ENCODE data around the gene NBDY. TPM values are rescaled to one million over a fixed set of nuclear protein-coding genes. Genes with fewer than 3 reads are reported as not detected.
A peak's percentile ranks its signal among the peaks of the same experiment; 100 is the strongest.
"Not testable (repeated sequence)": the region's sequence is repeated elsewhere in the genome, so short reads cannot be mapped to it uniquely, and the experiment has no call there.

NBDY gene, protein sequence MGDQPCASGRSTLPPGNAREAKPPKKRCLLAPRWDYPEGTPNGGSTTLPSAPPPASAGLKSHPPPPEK
- total RNA-seq: 61.4 TPM

- DNase-seq (ENCODE audit: low spot score): peak; percentile 31
These were observed at the start of gene NBDY for GRCh38 chrX:56729152-56729850. NBDY (plus strand) TSS chrX:56729243; CDS start chrX:56729354, 111 bp downstream.

- not testable (repeated sequence) for DNase-seq (ENCODE audit: low spot score)
These were observed 24.5 kb upstream of the NBDY start for GRCh38 chrX:56704530-56704929.

GRCh38 chrX:56726605-56727004, 2.4 kb upstream of the NBDY start:
- DNase-seq (ENCODE audit: low spot score): peak; percentile 20

DNA sequence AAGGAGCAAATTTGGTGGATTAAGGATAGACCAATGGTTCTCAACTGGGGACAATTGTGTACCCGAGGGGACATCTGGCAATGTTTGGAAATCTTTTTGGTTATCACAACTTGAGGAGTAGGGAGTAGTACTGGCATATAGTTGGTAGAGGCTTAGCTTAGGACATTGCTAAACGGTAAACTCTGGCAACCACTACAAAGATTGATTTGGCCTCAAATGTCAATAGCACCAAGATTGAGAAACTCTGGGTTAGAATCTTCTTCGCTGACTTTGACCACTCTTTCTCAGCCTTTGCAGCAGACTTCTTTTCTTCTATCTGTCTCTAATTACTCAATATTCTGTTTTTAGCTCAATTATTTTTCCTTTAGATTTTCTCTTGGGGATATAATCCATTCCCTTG, 1.5 kb upstream of the NBDY start:
- no peak for DNase-seq (ENCODE audit: low spot score)

- DNase-seq (ENCODE audit: low spot score): no peak
These were observed 722 bp upstream of the NBDY start for GRCh38 chrX:56728321-56728720.

DNA sequence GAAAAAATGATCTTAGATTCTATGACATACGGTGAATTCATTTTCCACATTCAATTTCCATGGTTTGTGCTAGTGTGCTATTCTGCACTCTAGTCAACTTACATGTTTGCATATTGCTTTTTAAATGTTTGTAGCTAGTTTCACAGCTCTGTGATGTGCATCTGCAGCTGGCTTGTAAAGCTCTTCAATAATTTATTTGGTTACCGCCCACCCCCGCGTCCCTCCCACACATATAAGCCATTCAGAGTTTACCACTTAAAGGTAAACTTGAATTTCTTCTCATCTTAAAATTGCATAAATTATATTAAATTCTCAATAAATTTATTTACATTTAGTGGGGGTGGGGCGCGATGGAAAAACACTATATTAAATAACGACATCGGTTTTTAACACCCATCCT, 291 bp upstream of the NBDY start:
- DNase-seq (ENCODE audit: low spot score): no peak

DNA sequence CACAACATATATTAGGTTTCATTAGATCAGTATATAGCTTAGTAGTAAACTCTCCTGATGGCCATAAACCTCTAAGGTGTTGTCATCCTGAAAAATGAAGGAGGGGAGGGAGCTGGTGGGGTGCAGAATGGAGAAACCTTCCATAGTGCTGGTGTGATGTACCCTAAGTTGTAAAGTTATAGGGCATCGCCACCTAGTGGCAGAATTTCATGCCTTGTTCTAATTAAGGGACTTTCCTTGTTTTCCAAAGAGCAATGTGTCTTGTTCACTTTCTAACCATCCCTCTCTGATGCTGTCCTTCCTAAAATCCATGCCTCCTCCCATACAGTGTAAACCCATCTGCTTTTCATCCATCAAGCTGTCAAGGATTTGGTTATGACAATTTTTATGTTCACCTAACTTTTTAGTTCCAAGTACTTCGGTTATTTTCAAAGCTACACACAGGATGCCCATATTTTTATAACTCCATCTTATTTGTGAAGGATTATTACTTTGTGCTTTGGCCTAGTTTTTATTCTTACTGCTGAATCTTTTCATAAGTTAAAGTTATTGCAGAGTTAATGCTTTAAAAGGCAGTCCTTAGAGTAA, 4.5 kb downstream of the NBDY start:
- DNase-seq (ENCODE audit: low spot score): peak; percentile 68

- DNase-seq (ENCODE audit: low spot score): no peak
These were observed 7.2 kb downstream of the NBDY start for GRCh38 chrX:56736219-56736618.

DNA sequence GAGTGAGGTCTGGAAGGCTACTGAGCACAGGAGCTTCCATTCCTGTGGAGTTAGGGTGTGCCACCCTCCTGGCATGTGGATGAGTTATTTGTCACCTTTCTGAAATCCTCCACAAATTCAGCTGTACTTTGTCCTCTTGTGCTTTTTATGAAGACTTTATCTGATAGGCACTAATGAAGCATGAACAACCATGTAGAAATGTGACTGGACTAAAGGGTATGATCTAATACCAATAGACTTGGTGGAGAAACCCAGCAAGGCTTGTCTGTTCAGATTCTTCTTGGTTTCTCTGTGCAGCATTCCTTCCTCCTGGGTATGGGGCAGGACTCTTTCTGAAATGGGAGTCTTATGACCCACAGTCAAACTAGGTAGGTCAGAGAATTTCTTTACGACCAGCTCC, 9.6 kb downstream of the NBDY start:
- no peak for DNase-seq (ENCODE audit: low spot score)

DNA sequence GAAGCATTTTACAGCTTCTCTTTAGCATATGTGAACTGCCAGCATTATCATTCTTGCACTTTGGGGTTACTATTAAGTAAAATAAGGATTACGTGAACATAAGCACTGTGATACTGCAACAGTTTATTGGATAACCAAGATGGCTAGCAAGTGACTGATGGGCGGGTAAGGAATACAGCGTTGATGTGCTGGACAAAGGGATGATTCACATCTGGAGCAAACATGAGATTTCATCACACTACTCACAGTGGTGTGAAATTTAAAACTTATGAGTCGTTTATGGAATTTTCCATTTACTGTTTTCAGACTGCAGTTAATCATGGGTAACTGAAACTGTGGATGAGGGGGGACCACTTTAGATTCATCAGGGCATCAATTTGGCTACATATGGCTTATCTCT, 16.0 kb downstream of the NBDY start:
- DNase-seq (ENCODE audit: low spot score): no peak

DNA sequence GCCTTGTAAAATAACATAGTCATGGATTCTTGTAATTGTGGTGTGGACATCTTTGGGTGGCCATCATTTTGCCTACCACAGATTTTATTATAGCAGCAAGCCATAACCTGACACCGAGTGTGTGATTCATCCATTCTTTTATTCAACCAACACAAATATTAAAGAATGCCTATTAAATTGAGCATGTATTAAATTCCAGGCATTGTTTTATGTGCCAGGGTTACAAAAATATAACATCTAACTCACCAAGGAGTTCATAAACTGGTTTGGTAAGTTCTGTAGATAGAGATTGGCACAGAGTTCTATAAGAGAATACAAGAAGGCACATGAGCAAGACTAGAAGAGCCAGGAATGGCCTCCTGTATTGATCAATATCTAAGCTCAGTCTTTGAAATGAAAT, 18.0 kb downstream of the NBDY start:
- DNase-seq (ENCODE audit: low spot score): no peak

DNA sequence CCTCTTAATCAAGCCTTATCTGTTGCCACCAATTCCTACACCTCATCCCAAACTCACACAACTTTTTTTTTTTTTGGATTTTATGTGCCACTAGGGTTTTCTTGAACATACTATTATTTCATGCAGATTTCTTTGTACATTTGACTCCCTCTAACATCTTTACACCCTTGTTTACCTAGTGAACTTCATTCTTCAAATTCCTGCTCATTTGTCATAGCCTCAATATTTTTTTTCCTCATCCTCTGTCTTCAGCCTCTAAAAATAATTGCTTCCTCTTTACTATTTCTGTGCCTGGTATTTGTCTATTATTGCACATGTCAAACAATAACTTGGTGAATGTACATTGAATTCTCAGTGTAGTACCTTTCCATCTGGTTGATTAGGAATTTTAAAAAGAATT, 22.0 kb downstream of the NBDY start:
- no peak for DNase-seq (ENCODE audit: low spot score)

- DNase-seq (ENCODE audit: low spot score): no peak
These were observed 28.3 kb downstream of the NBDY start for GRCh38 chrX:56757327-56757726.

- DNase-seq (ENCODE audit: low spot score): no peak
These were observed 29.4 kb downstream of the NBDY start for GRCh38 chrX:56758456-56758855.

DNA sequence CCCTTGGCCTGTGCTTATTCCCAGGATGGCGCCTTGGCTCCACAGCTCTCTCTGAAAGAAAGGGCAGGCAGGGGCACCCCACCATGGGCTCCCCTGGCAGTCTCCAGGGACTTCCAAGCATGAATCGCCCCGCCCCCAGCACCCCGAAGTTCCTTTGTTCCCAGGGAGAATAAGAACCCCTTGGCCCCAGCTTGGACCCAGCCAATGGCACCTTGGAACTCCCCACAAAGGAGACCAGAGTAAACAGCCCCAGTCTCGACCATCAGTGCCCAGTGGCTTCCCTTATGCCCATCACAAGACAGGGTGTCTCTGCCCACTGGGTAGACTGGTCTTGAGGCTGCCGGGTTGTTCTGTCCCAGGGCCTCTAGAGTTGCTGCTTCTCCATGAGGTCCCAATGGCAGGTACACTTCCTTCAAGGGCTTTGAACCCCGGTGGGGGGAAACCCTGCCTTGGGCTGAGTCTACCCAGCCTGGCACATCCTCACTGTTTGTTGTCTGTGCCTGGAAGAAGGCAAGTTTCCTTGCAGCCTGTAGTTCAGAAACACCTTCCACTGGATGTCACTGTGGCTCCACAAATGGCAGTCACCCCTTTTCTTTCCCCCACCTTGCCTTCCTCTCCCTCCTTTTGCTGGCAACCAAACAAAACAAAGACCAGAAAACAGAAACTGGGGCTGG, 30.8 kb downstream of the NBDY start:
- DNase-seq (ENCODE audit: low spot score): no peak

DNA sequence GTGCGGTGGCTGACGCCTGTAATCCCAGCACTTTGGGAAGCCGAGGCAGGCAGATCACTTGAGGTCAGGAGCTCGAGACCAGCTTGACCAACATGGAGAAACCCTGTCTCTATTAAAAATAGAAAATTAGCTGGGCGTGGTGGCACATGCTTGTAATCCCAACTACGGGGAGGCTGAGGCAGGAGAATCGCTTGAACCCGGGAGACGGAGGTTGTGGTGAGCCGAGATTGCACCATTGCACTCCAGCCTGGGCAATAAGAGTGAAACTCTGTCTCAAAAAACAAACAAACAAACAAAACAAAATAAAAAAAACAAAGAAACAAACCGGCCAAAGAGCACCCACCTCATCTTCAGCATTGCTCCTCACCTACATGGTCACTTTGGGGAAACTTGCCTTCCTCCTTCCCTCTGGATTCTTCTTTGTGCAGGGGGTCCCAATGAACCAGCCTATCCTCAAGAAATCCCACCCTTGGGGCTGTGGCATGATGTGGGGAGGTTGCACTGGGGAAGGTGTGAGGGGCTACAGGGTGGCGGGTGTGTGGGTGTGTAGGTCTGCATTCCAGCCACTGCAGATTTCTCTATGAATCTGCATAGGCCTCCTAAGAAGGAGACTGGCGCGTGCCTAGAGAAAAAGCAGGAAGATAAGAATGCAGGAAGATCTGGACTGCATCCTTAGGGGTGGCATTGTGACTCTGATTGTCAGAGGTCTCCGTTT, 31.5 kb downstream of the NBDY start:
- not testable (repeated sequence) for DNase-seq (ENCODE audit: low spot score)

DNA sequence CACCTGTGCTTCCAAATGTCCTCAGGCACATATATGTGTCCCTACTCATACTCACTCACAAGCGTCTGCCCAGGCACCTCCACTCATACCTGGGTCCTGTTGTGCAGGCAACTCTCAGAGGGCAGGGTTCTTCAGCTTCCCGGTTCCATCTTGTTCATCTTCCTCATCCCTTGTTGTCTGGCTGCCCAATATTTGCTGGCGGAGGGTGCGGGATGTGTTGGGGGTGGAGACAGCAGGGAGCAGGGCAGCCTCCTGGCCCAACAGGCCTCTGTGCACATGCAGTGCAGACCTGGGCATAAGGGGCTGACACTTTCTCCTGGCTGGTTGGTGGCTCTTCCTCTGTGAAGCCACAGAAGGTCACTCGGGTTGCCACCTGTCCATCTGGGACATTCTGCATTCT, 32.1 kb downstream of the NBDY start:
- no peak for DNase-seq (ENCODE audit: low spot score)

DNA sequence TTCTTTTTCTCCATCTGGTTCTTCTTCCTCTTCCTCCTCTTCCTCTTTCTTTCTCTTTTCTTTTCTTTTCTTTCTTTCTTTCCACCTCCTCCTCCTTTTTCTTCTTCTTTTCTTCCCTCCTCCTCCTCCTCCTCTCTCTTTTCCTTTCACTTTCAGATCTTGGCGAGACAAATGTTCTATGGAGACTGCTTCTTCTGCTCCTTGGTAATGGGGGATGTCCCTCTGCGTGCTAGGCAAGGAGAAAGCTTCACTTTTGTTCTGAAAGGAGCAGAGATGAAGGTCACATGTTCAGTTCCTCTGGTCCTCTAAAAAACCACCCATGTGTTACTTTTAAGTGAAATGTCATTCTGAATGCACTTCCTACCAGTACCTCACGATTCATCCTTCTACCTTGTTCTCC, 33.2 kb downstream of the NBDY start:
- no peak for DNase-seq (ENCODE audit: low spot score)

DNA sequence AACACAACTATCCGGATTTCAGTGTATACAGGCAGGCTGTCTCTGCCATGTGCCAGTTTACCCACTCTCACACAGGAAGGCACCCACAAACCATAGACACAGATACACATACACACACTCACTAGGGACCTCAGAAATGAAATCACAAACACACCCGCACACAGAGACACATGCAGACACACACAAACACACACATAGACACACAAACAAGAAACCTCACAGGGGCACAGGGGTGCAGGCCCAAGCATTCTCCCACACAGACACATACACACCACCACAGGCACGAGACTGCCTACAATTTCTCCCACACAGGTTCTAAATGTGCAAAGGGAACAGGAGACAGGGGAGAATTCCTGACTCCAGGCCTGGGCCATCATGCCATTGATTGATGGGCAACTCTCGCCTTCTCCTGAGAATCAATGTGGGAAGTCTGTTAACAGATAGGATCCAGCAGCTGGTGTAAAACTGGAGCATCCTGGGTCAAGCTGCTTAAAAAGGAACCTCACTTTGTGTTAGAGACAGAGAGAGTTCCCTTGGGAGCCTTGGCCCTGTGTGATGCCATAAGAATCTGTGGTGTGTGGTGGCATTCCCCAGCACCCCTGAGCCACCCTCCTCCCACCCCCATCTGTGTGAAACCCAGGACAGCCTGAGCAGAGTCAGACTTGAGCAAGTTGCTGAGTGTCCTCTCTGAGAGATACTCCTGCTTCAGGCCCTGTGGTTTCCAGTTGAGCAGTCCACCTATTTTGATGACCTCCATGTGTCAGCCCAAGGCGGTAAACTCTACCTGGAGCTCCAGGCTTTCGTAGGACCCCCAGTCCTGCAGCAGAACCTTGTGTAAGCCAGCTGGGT, 33.9 kb downstream of the NBDY start:
- no peak for DNase-seq (ENCODE audit: low spot score)

GRCh38 chrX:56763556-56764152, 34.6 kb downstream of the NBDY start:
- DNase-seq (ENCODE audit: low spot score): peak; percentile 91

All from mucosa of gallbladder (tissue), 1 donor.